ENCODE measurements around the gene RECQL5. TPM values are rescaled to one million over a fixed set of nuclear protein-coding genes. Genes with fewer than 3 reads are reported as not detected.

The RECQL5 gene
- total RNA-seq, 4 donors from 2014 or later: 5.3 to 17.5 (median 7.4) TPM

GRCh38 chr17:75679706-75680211 lies 12.8 kb upstream of the RECQL5 start:
- in situ Hi-C loops (cut with MboI; ENCODE audit: low sequenced_read_pairs in 4 of 4): loop anchor here in 2 of 4 donors (5.0 kb wide), 1 partner anchor 68 kb away; no protein-coding TSS in a partner anchor
- ATAC-seq: peak in 1 of 2 donors; percentile 45

GRCh38 chr17:75676461-75676860 lies 9.5 kb upstream of the RECQL5 start:
- H3K27ac ChIP-seq: no peak overlapping the region
- no peaks in the 10 kb centered on the region for H3K27me3 ChIP-seq
- H3K36me3 ChIP-seq: peaks cover 2 to 20% of the 10 kb centered on the region in 2 donors
- H3K4me3 ChIP-seq: no peak overlapping the region
- in situ Hi-C loops (cut with MboI; ENCODE audit: low sequenced_read_pairs in 4 of 4) (loop anchor here in 2 of 4 donors (5.0 kb wide), 1 partner anchor 71 kb away; no protein-coding TSS in a partner anchor), intact Hi-C loops (cut with DNase I; ENCODE audit: low total_unique reads) (loop anchor here (1.0 kb wide), 1 partner anchor 71 kb away; no protein-coding TSS in a partner anchor)
- no peaks in the 10 kb centered on the region for H3K9me3 ChIP-seq
- DNase-seq (no peak), ATAC-seq (no peak)
- H3K4me1 ChIP-seq: peaks cover 4 to 11% of the 10 kb centered on the region in 2 donors
- TF ChIP-seq CTCF (IDR thresholded peaks at IDR 0.05 in 4 of 5, conservative IDR thresholded peaks at IDR 0.05 in 1 of 5) (no peak), POLR2A (IDR thresholded peaks at IDR 0.05) (no peak)

More at GRCh38 chr17:75679706-75680211, 12.8 kb upstream of the RECQL5 start:
- Histone ChIP-seq H3K4me3 (no peak overlapping the region), H3K9me3 (no peaks in the 10 kb centered on the region), H3K27me3 (no peaks in the 10 kb centered on the region), H3K4me1 (peaks cover 12 to 17% of the 10 kb centered on the region in 2 donors), H3K36me3 (peaks cover 0 to 7% of the 10 kb centered on the region in 2 donors), H3K27ac (peak overlapping the region in 3 of 4 donors; percentile 25 to 67 (median 33))
- TF ChIP-seq CTCF (IDR thresholded peaks at IDR 0.05 in 4 of 5, conservative IDR thresholded peaks at IDR 0.05 in 1 of 5): peak in 2 of 5 experiments; percentile 31 to 47
- no peak for TF ChIP-seq POLR2A (IDR thresholded peaks at IDR 0.05)
- intact Hi-C loops (cut with DNase I; ENCODE audit: low total_unique reads): no loop called here
- DNase-seq: no peak

- peaks cover 2 to 40% of the 10 kb centered on the region in 2 donors for H3K36me3 ChIP-seq
These were observed 6.5 kb upstream of the RECQL5 start for GRCh38 chr17:75673487-75673886.

GRCh38 chr17:75672011-75672410 lies 5.1 kb upstream of the RECQL5 start:
- Histone ChIP-seq H3K4me1 (peaks cover 15 to 17% of the 10 kb centered on the region in 2 donors), H3K27me3 (no peaks in the 10 kb centered on the region), H3K27ac (no peak overlapping the region), H3K9me3 (no peaks in the 10 kb centered on the region), H3K36me3 (peaks cover 2 to 36% of the 10 kb centered on the region in 2 donors), H3K4me3 (no peak overlapping the region)
- ATAC-seq (no peak), DNase-seq (no peak)
- in situ Hi-C loops (cut with MboI; ENCODE audit: low sequenced_read_pairs in 4 of 4) (loop anchor here in 2 of 4 donors (5.0 kb wide), 2 partner anchors 75 to 80 kb away; no protein-coding TSS in a partner anchor), intact Hi-C loops (cut with DNase I; ENCODE audit: low total_unique reads) (no loop called here)
- no peak for TF ChIP-seq POLR2A (IDR thresholded peaks at IDR 0.05)
- no peak for TF ChIP-seq CTCF (IDR thresholded peaks at IDR 0.05 in 4 of 5, conservative IDR thresholded peaks at IDR 0.05 in 1 of 5)

More at GRCh38 chr17:75673487-75673886, 6.5 kb upstream of the RECQL5 start:
- Histone ChIP-seq H3K27me3 (no peaks in the 10 kb centered on the region), H3K9me3 (no peaks in the 10 kb centered on the region), H3K4me3 (no peak overlapping the region), H3K4me1 (peaks cover 7 to 10% of the 10 kb centered on the region in 2 donors), H3K27ac (no peak overlapping the region)
- no peak for ATAC-seq
- DNase-seq: no peak
- TF ChIP-seq CTCF (IDR thresholded peaks at IDR 0.05 in 4 of 5, conservative IDR thresholded peaks at IDR 0.05 in 1 of 5) (no peak), POLR2A (IDR thresholded peaks at IDR 0.05) (no peak)
- intact Hi-C loops (cut with DNase I; ENCODE audit: low total_unique reads) (no loop called here), in situ Hi-C loops (cut with MboI; ENCODE audit: low sequenced_read_pairs in 4 of 4) (loop anchor here in 2 of 4 donors (5.0 kb wide), 2 partner anchors 74 to 79 kb away; no protein-coding TSS in a partner anchor)
